ENCODE measurements around the gene CFAP119. TPM values are rescaled to one million over a fixed set of nuclear protein-coding genes. Genes with fewer than 3 reads are reported as not detected.
A peak's percentile ranks its signal among the peaks of the same experiment; 100 is the strongest.

The CFAP119 gene
- total and polyA plus RNA-seq, 2 of the 8 experiments (the other 6 are each of a cell fraction or from before 2014, with no cell fraction given): 5.6 to 6.0 TPM

GRCh38 chr16:30747799-30748633 is 13.8 kb downstream of the CFAP119 start, which contains the start of gene PHKG2 (continued):
- TF ChIP-seq ATF2 (IDR thresholded peaks at IDR 0.05; ENCODE audit: low read length) (no peak), TAF1 (IDR thresholded peaks at IDR 0.05; ENCODE audit: low read depth, low read length) (peak; percentile 97), POLR2AphosphoS5 (IDR thresholded peaks at IDR 0.05; ENCODE audit: low read depth, low read length) (peak; percentile 78), TAF7 (optimal IDR thresholded peaks at IDR 0.05; ENCODE audit: borderline replicate concordance, low read depth, low read length) (peak; percentile 70), CHD7 (IDR thresholded peaks at IDR 0.05; ENCODE audit: insufficient replicate concordance, low read length) (no peak), GTF2F1 (IDR thresholded peaks at IDR 0.05; ENCODE audit: borderline replicate concordance, low read depth, low read length) (no peak), RFX5 (IDR thresholded peaks at IDR 0.05; ENCODE audit: borderline replicate concordance, low read depth, low read length) (0 out of 2 replicates have a peak, but pooled peaks have one; percentile 5), FOSL1 (IDR thresholded peaks at IDR 0.05; ENCODE audit: insufficient read depth, low read depth, low read length) (no peak)

All from H1 (cell line).